GM12874 (cell line): ENCODE data around the gene IFNL3.
"Not testable (repeated sequence)": the region's sequence is repeated elsewhere in the genome, so short reads cannot be mapped to it uniquely, and the experiment has no call there.

Source experiments
- TF ChIP-seq, protein P1 (sequence below): IDR thresholded peaks from 2 replicates; pipeline ENCODE4 v1.5.1; 2011; ENCODE audit warnings: low read depth, mild to moderate bottlenecking, control low read depth, low read length, moderate library complexity; ENCODE audit not compliant: insufficient read depth

Gene IFNL3

DNA sequence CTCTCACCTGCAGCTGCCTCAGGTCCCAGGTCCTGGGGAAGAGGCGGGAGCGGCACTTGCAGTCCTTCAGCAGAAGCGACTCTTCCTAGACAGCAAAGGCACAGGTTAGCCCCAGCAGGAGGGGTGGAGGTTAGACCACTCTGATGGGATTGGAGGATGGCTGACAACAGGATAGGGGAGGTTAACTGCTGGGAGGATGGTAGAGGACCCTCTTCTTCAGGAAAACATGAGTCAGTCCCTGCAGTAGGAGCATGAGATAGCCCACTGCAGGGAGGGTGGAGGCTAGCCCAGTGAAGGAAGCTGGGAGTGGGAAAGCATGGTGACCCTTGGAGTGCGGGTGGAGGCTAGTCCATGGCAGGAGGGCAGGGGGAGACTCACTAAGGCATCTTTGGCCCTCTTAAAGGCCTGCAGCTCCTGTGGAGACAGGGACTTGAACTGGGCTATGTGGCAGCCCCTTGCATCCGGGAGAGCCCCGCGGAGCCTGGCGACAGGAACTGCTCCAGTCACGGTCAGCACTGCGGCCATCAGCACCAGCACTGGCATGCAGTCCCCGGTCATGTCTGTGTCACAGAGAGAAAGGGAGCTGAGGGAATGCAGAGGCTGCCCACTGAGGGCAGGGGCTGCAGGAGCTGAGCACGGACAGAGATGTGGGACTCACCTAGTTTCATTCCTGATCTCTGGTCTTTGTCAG is at the start of gene IFNL3:
IFNL3 (minus strand) TSS at position 597 of the 691 bp plus-strand sequence; CDS start at position 558, 39 bp downstream.
- TF ChIP-seq, protein P1, sequence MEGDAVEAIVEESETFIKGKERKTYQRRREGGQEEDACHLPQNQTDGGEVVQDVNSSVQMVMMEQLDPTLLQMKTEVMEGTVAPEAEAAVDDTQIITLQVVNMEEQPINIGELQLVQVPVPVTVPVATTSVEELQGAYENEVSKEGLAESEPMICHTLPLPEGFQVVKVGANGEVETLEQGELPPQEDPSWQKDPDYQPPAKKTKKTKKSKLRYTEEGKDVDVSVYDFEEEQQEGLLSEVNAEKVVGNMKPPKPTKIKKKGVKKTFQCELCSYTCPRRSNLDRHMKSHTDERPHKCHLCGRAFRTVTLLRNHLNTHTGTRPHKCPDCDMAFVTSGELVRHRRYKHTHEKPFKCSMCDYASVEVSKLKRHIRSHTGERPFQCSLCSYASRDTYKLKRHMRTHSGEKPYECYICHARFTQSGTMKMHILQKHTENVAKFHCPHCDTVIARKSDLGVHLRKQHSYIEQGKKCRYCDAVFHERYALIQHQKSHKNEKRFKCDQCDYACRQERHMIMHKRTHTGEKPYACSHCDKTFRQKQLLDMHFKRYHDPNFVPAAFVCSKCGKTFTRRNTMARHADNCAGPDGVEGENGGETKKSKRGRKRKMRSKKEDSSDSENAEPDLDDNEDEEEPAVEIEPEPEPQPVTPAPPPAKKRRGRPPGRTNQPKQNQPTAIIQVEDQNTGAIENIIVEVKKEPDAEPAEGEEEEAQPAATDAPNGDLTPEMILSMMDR, result not testable (repeated sequence)

DNA sequence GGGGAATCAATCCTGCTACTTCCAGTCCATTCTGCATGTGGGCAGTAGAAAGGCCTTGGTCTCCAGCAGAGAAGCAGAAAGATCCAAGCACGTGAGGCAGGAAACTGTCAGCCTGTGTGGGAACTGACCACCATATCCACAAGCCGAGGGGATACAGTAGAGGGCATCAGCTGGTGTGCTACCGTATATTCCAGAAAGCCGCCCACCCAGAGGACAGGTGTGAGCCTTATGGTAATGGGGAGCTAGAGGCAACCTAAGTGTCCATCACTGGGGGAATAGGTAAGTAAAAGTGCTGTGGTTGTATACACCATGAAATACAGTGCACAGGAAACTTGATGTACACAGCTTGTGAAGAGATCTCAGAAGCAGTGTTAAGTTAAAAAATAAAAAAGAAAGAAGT is 48.6 kb upstream of the IFNL3 start:
- TF ChIP-seq, protein P1, result no peak

DNA sequence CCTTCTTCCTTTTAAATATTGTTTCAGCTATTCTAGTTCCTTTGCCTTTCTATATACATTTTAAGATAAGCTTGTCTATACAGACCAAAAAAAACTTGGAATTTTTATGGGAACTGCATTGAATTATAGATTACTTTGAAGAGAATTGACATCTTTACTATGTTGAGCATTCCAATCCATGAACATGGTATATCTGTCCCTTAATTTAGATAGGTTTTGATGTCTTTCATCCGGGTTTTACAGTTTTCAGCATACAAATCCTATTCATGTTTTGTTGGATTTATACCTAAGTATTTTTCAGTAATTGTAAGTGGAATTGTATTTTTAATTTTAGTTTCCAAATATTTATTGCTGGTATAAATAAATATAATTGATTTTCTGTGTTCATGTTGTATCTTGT is 39.2 kb upstream of the IFNL3 start:
- TF ChIP-seq, protein P1, result no peak

DNA sequence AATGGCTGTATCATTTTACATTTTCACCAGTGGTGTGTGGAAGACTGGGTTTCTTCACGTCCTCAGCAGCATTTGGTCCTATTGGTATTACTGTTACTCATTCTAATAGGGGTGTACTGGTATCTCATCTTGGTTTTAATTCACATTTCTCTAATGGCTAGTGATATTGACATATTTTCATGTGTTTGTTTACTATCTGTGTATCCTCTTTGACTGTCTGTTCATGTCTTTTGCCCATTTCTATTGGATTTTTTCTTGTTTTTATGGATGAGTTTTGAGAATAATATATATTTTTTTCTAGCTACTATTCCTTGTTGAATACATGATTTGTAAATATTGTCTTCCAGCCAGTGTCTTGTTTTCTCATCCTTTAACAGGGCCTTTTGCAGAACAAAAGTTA is 37.2 kb upstream of the IFNL3 start:
- TF ChIP-seq, protein P1, result no peak

DNA sequence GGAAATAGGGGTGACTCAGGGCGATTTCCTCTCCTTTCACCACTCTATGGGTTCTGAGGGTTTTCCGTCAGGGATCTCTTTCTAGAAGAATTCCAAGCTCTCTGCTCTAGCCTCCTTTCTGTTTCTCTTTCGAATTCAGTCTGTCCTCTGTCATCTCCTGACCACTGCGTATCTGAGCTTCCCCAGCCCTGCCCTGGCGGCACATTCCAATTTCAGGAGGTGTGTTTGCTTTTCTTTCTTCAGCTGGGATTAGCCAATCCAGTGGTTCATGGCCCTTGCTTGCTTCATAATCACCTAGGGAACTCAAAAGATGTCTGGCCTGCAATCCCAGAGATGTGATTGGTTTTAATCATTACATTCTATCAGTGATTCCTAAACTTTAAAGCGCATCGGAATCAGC is 32.8 kb upstream of the IFNL3 start:
- TF ChIP-seq, protein P1, result no peak

DNA sequence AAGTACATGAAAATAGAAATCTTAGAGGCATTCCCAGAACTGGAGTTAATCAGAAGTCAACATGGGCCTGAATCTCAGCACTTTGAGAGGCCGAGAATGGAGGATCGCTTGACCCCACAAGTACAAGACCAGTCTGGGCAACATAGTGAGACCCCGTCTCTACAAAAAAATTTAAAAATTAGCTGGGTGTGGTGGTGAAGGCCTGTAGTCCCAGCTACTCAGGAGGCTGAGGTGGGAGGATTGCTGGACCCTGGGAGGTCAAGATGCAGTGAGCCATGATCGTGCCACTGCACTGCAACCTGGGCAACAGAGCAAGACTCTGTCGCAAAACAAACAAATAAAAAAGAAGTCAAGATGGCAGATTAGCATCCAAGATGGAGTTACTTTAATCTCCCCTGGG is 31.9 kb upstream of the IFNL3 start:
- TF ChIP-seq, protein P1, result no peak

DNA sequence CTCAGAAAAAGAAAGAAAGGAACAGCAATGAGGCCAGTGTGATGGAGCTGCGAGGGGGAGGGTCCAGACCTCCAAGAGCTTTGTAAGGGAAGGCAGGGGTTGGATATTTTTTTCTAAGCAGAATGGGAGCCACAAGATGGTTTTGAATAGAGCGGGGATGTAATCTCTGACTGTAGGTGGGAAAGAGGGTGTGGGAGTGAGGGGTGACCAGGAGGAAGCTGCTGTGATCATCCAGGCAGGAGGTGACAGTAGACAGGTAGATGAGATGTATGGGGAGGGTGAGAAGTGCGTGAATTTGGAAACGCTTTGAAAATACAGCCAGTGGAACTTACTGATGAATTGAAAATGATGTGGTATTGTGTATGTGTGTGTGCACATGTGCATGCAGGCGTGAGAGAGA is 30.8 kb upstream of the IFNL3 start:
- TF ChIP-seq, protein P1, result no peak
